ENCODE data around the gene SPPL2B. TPM values are rescaled to one million over a fixed set of nuclear protein-coding genes. Genes with fewer than 3 reads are reported as not detected.

SPPL2B gene
- total RNA-seq, 2 donors from 2014 or later = 108 to 206 TPM

GRCh38 chr19:2320939-2321338 is 7.5 kb upstream of the SPPL2B start:
- Histone ChIP-seq H3K4me1 (no peaks in the 10 kb centered on the region), H3K27me3 (no peaks in the 10 kb centered on the region), H3K27ac (no peak overlapping the region), H3K9me3 (no peaks in the 10 kb centered on the region), H3K36me3 (no peaks in the 10 kb centered on the region), H3K9ac (ENCODE audit: low read depth in 2 of 2, low read length in 2 of 2) (no peak overlapping the region), H3K4me3 (no peak overlapping the region)
- intact Hi-C loops (cut with DNase I) = no loop called here
- no peak for DNase-seq
- TF ChIP-seq CTCF (IDR thresholded peaks at IDR 0.05) = no peak

GRCh38 chr19:2321565-2322283 is 6.8 kb upstream of the SPPL2B start:
- TF ChIP-seq CTCF (IDR thresholded peaks at IDR 0.05) = no peak
- no peak overlapping the region for H3K9ac ChIP-seq (ENCODE audit: low read depth in 2 of 2, low read length in 2 of 2)
- no peak for DNase-seq
- H3K9me3 ChIP-seq = no peaks in the 10 kb centered on the region
- no peaks in the 10 kb centered on the region for H3K36me3 ChIP-seq
- intact Hi-C loops (cut with DNase I) = no loop called here
- H3K27me3 ChIP-seq = no peaks in the 10 kb centered on the region
- H3K27ac ChIP-seq = no peak overlapping the region
- H3K4me1 ChIP-seq = no peaks in the 10 kb centered on the region
- H3K4me3 ChIP-seq = no peak overlapping the region

- H3K4me1 ChIP-seq = no peaks in the 10 kb centered on the region
- TF ChIP-seq CTCF (IDR thresholded peaks at IDR 0.05) = no peak
- H3K27ac ChIP-seq = no peak overlapping the region
- no peak overlapping the region for H3K4me3 ChIP-seq
- no peak overlapping the region for H3K9ac ChIP-seq (ENCODE audit: low read depth in 2 of 2, low read length in 2 of 2)
- intact Hi-C loops (cut with DNase I) = no loop called here
- no peaks in the 10 kb centered on the region for H3K36me3 ChIP-seq
- H3K9me3 ChIP-seq = no peaks in the 10 kb centered on the region
- no peaks in the 10 kb centered on the region for H3K27me3 ChIP-seq
- DNase-seq = no peak
These were observed 4.8 kb upstream of the SPPL2B start for GRCh38 chr19:2323707-2324106.

GRCh38 chr19:2324220-2324948 is 4.1 kb upstream of the SPPL2B start:
- H3K9ac ChIP-seq (ENCODE audit: low read depth in 2 of 2, low read length in 2 of 2) = no peak overlapping the region
- no peaks in the 10 kb centered on the region for H3K36me3 ChIP-seq
- no peak for TF ChIP-seq CTCF (IDR thresholded peaks at IDR 0.05)
- H3K9me3 ChIP-seq = no peaks in the 10 kb centered on the region
- no peak overlapping the region for H3K4me3 ChIP-seq
- no peaks in the 10 kb centered on the region for H3K4me1 ChIP-seq
- no peak for DNase-seq
- intact Hi-C loops (cut with DNase I) = no loop called here
- H3K27ac ChIP-seq = no peak overlapping the region
- H3K27me3 ChIP-seq = no peaks in the 10 kb centered on the region

GRCh38 chr19:2325281-2326046 is 3.0 kb upstream of the SPPL2B start:
- Histone ChIP-seq H3K4me1 (no peaks in the 10 kb centered on the region), H3K36me3 (no peaks in the 10 kb centered on the region), H3K4me3 (no peak overlapping the region), H3K9me3 (no peaks in the 10 kb centered on the region), H3K27ac (no peak overlapping the region), H3K9ac (ENCODE audit: low read depth in 2 of 2, low read length in 2 of 2) (no peak overlapping the region), H3K27me3 (no peaks in the 10 kb centered on the region)
- TF ChIP-seq CTCF (IDR thresholded peaks at IDR 0.05) = no peak
- no peak for DNase-seq
- intact Hi-C loops (cut with DNase I) = no loop called here
